HG03521 (cell line): ENCODE measurements around the gene MIGA2.

ENCODE experiments used
- ATAC-seq: cut with Tn5 transposase; IDR thresholded peaks from one replicate; pipeline ENCODE4 v1.9.1; 2021; ENCODE audit warnings: mild to moderate bottlenecking, moderate library complexity; ENCODE audit not compliant: unreplicated experiment

The MIGA2 gene

GRCh38 chr9:129070696-129071525, 34.5 kb downstream of the MIGA2 start:
- ATAC-seq, result no peak

- ATAC-seq, result no peak
These were observed 35.2 kb downstream of the MIGA2 start for GRCh38 chr9:129071526-129072126.

DNA sequence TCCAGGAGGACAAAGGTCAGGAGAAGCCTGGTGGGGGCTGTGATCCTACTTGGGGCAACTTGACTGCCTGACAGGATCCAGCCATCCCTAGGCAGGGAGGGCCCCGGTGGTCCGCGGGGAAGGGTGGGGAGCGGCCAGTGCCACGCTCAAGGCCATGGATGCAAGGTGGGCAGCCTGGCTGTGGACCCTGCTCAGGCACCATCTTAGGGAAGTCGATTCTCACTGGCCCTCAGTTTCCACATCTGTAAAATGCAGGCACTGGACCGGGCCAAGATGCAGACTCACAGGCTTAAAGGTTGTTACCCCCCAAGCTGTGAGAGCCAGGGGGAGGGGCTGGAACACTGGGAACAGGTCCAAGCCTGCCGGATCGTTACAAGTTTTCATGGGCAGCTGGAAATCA, 35.7 kb downstream of the MIGA2 start:
- no peak for ATAC-seq

GRCh38 chr9:129073404-129073803, 37.0 kb downstream of the MIGA2 start:
- no peak for ATAC-seq

DNA sequence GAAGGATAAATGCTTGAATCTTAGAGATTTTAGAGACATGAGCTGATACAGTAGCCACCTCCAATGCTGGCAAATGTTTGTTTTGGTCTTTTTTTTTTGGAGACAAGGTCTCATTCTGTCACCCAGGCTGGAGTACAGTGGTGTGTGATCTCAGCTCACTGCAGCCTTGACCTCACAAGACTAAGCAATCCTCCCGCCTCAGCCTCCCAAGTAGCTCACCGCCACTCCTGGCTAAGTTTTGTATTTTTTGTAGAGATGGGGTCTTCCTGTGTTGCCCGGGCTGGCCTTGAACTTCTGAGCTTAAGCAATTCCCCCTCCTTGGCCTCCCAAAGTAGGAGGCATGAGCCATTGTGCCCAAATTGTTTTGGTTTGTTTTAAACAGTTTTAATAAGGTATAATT, 37.7 kb downstream of the MIGA2 start:
- ATAC-seq, result no peak

DNA sequence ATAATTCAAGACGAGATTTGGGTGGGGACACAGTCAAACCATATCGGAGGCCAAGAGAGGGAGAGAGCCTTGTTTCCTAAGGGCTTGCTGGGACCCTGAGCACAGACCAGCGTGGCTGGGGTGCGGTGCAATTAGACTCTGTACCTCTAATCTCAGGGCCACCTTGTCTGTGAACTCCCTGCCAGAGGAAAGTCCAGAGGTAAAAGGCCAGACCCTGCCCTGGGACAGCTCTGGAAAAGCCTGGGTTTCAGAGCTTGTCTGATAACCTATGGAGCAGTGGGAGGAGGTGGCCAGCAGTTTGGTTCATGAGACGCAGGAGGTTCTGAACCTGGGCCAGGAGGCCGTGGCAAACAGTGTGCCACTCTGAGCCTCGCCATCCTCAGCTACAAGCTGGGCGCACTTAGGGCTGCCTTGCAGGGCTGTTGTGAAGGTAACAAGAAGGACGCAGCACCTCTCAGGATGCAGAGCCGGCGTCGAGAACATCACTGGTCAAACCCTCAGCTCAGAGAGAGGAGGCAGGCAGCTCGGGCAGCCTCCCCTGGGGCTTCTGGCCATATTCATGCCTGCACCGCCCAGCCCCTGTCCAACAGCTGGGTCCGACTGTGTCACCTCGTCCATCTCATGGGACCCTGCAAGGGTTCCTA, 39.7 kb downstream of the MIGA2 start:
- no peak for ATAC-seq

GRCh38 chr9:129076640-129077037, 40.2 kb downstream of the MIGA2 start:
- no peak for ATAC-seq

DNA sequence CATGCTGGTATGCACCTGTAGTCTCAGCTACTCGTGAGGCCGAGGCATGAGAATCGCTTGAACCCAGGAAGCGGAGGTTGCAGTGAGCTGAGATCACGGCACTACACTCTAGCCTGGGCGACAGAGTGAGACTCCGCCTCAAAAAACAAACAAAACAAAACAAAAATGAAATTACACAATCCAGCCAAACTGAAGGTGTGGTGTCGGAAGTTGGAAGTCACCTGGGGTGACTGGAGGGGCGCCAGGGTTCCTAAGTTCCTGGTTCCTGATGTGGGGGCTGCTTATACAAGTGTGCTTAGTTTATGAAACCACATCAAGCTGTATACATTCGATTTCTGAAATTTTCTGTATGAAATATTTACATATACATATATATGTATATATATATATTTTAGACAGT, 40.8 kb downstream of the MIGA2 start:
- ATAC-seq, result no peak

- ATAC-seq, result no peak
These were observed 42.5 kb downstream of the MIGA2 start for GRCh38 chr9:129078691-129079503.

DNA sequence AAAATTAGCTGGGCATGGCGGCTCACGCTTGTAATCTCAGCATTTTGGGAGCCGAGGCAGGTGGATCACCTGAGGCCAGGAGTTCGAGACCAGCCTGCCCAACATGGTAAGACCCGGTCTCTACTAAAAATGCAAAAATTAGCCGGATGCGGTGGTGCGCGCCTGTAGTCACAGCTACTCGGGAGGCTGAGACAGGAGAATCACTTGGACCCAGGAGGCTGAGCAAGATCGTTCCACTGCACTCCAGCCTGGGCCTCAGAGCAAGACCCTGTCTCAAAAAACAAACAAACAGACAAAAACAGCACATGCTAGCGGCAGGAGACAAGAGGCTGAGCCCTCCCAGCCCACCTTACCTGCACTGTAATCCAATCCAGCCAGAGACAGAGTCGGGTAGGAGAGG, 43.4 kb downstream of the MIGA2 start:
- ATAC-seq, result no peak

- ATAC-seq, result no peak
These were observed 43.8 kb downstream of the MIGA2 start for GRCh38 chr9:129080298-129080600.

DNA sequence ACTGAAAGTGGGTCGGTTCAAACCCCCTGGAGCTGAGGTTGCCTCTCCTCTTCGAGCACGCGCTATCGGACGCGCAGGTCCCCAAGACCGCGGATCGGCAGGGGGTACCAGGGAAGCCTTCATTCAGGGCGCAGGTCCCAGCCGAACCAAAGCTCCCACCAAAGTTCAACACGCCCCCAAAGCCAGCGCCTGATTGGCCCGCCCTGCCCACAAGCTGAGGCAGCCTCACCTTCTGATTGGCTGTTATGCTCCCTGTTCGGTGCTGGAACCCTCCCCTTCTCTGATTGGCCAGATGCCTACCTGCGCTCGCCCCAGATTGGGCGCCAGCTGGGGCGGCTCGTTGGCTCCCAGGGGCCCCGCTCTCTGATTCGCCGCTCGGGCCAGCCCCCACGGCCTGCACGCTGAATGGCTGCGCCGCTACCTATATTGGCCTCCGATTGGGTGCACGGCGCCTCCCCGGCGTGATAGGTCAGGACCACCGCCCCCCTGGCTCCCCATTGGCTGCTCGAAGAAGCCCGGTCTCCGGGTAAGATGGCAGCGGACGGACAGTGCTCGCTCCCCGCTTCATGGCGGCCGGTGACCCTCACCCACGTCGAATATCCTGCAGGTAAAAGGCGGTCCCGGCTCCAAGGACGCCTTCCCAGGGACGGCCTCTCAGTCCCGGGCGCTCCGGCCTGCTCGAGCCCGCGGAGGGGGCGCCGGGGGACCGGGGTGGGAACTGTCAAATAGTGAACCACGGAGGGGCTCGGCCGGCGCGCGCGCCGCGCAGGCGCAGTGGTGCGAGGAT, 44.4 kb downstream of the MIGA2 start, which contains the start of gene DOLPP1:
Gene DOLPP1 (plus strand): TSS at position 511 of the 787 bp plus-strand sequence. CDS start 21 bp downstream, at position 532.
- ATAC-seq, result peak; percentile 94

- no peak for ATAC-seq
These were observed 45.0 kb downstream of the MIGA2 start for GRCh38 chr9:129081388-129081904.

DNA sequence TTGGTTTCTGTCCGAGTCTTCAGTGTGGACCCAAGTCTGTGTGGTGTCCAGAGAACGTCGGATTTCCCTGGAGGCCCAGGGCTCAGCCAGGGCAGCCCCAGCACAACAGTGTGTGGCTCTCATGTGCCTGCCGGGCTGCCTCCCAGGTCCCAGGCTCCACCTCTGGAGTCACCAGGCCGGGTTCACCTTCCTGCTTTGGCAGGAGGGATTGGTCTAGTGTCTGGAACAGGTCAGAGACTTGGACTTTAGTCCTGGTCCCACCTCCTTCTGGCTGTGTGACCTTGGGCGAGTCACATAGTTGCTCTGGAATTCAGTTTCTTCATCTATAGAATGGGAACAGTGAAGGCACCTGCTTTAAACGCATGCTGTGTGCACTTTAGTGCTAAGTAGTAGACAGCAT, 47.7 kb downstream of the MIGA2 start:
- ATAC-seq, result no peak

DNA sequence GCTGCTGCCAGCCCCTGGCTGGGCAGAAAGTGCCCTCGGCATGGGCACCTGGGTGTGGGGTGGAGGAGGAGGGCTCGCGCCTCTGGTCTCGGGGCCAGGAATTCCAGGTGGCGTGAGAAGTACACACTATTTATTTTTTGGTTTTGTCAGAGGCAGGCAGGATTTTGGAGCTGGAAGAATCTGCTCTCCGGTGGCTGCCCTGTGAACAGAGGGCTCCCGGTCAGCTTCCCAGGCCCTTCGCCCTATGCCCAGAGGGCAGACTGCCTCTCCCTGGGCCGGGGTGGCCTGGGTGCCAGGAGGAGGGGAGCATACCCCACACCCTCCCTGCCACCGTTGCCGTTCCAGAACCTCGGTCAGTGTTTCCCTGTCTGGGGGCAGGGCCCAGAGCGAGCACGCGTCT, 52.8 kb downstream of the MIGA2 start:
- ATAC-seq, result no peak

GRCh38 chr9:129093602-129094386, 57.4 kb downstream of the MIGA2 start:
- ATAC-seq, result no peak

- ATAC-seq, result no peak
These were observed 58.2 kb downstream of the MIGA2 start for GRCh38 chr9:129094387-129095169.

GRCh38 chr9:129095170-129095667, 58.8 kb downstream of the MIGA2 start:
- no peak for ATAC-seq

- no peak for ATAC-seq
These were observed 59.5 kb downstream of the MIGA2 start for GRCh38 chr9:129095908-129096307.
